HG03108 (cell line): ENCODE measurements around the gene MARCOL.

Source experiments
- ATAC-seq: cut with Tn5 transposase; IDR thresholded peaks from one replicate; pipeline ENCODE4 v1.9.1; 2021; ENCODE audit warnings: moderate library complexity; ENCODE audit not compliant: unreplicated experiment

The MARCOL gene, protein sequence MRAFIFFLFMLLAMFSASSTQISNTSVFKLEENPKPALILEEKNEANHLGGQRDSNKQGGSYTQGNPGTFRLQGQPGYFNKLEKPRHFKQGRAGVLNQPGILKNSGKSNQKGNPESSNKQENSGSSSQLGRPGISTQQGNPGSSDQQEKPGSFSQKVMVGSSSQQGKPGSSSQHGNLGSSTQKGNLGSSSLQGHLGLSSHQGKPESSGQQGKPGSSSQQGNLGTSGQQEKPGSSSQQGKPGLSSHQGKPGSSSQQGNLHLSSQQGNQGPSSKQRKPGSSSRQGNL

DNA sequence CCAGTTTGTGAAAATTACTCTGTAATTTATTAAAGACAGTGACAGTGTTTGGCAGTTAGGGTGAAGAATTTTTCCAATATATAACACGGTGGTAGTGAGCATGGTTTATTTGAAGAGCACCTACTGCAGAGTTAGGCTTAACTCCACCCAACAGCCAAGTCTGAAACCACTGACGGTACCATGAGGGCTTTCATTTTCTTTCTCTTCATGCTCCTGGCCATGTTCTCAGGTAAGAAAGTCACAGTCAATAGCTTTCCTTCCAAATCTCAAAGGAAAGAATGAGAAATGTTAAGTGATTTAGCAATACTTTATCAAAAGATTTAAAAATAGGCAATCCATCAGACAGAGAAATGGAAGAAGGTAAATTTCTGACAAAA lies at the start of gene MARCOL:
Gene MARCOL, plus strand, starts transcription at position 108 of the 377 bp plus-strand sequence. Its CDS starts 73 bp downstream, at position 181.
- no peak for ATAC-seq

DNA sequence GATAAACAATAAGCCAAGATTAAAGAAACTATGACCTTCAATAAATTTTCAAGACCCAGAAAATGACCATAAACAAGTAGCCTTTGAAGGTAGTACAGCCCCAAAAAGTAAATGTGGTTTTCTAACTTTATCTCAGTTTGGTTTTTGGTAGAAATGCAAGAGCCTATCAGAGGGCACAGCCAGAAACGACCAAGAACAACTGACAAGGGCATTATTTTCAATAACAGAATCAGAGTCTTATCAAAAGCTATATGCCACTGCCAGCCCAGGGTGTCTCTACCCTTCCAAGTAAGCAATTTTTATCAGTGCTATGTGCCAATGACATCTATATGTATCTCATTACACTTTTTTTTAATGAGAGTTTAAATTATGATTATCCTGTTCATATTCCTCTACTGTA lies 47.3 kb upstream of the MARCOL start:
- ATAC-seq: no peak

DNA sequence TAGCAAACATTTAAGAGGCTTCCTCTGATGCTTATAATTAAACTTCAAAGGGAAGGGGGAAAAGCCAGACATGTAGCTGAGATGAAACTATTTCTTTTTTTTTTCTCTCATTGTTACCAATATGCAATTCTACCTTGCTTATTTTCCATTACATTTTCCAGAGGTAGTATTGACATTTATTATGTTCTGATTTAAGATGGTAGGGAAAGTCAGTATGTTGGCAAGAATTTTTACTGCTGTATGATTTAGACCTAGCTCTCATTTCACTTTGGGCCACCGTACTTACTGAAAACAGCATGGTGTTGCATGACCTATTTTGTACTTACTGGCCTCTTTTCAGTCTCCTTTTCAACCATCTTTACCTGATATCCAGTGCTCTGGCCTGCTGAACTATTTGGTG lies 45.1 kb upstream of the MARCOL start:
- no peak for ATAC-seq

DNA sequence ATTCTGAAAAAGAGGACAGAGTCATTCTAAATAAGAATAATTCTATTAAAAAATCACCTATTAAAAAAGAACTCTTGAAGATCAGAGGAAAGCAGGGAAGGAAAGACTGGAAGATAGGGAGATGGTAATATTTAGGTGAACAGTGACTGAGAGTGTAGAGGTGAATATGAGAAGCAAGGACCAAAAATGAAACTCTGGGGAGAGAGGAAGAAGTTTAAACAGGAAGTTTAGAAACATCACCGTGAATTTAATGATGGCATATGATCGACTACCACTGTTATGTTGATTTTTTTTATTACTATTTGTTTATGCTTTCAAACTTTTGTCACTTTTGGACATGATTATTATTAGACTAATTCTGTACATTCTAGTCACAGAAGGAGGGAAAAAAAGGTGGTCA lies 37.2 kb upstream of the MARCOL start:
- ATAC-seq: no peak

DNA sequence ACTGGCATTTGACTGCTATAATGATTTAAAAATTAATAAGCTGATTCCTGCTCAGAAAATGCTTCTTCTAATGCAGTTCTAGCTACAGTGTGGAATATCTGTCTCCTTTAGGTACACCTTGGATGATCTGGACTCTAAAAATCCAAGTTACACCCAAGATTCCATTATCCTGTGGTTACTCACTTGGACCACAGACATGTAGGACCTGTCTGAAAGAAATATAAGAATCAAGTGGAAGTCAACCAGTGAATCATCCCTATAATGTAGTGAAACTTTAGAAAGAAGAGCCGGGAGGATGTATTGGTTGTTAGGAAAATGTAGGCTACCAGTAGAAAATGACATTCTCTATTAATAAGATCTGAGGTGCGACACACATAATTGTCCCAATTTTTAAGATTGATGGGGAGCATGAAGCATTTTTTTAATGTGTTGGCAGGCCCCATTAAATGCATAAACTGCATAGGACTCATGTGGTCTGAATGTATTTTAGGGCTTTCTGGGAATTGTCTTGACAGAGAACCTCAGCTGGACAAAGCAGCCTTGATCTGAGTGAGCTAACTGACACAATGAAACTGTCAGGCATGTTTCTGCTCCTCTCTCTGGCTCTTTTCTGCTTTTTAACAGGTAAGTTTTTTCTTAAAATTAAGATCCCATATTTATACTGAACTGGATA lies 35.7 kb upstream of the MARCOL start, which contains the start of gene SPINK6:
Gene SPINK6, plus strand, starts transcription at position 512 of the 673 bp plus-strand sequence. Its CDS starts 55 bp downstream, at position 567.
- ATAC-seq: no peak

DNA sequence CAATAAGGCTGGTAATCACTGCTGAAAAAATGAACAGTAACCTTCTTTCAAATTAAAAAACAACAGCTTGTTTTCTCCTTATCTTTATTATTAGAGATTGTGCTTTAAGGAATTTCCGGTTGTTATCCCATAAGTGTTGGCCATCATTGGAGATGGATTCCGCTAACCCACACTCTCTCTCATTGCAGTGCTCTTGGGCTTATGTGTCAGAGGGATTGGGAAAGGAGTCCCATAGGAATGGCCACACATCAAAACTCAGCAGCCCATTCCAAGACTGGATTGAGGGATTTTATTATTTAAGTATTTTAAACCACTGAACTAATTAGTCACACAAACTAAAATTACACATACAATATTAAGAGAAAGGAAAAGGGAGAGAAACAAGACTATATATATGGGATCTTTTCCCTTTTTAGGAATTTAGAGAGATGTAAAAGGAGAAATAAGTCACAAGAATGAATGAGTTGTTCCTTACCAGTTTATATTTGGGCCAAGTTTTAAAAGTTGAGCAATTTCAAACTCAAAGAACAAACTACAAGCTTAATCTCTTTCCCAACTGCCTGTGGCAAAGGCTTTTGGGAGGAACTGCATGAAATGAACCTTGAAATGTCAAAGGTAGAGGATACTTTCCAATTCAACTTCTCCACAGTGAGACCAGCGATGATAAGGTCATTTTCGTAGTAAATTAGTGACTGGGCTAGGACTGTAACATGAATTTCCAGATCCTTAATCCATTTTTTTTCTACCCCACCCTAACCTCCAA lies 33.1 kb upstream of the MARCOL start:
- ATAC-seq: no peak

DNA sequence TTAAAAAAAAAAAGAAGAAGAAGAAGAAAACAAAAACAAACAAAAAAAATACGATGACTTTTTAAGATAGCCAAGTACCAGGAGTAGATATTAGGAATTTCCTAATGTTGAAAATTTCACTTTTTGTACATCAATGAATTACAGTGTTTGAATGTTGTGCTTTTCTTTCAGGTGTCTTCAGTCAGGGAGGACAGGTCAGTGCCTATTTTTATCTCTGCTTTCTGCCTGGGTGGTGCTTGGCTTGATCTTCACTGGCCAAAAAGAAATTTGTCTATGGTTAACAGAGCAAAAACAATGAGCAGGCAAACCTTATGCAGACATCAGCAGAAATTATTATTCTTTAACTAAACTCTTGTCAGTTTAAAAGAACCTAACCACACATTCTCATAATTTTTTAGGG lies 32.5 kb upstream of the MARCOL start:
- no peak for ATAC-seq

DNA sequence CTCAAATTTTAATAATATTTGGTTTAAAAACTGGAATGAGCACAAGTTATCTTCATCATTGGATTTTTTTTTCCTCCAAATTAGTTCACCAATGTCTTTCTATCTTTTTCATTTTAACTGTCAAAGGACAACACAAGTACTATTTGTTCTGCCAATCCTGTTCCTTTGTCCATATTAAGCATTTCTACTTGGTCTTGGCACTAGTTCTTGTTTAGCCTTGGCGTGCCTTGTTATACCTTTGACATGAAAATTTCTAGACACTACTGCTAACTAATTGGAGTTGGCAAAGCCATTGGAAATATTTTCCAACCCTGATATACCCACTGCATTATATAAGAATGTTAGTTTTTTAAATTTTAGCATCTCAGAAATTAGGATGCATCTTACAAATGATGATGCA lies 31.7 kb upstream of the MARCOL start:
- no peak for ATAC-seq

DNA sequence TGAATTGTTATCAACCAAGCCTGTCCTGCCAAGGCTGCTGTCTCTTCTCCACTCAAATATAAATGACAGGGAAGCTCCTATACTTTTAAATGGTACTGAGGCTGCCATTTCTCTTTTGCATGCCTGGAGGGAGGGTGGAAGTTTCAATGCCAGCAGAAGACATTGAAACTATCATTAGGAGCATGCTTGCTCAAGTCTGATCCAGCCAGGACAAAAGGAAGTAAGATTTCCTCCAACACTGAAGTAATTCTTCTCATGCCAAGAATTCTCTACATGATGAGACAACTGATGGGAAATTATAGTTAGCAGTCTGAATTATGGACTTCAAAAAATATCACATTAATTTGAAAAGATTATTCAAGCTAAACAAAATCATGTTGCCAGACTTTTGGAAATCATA lies 30.1 kb upstream of the MARCOL start:
- ATAC-seq: no peak

DNA sequence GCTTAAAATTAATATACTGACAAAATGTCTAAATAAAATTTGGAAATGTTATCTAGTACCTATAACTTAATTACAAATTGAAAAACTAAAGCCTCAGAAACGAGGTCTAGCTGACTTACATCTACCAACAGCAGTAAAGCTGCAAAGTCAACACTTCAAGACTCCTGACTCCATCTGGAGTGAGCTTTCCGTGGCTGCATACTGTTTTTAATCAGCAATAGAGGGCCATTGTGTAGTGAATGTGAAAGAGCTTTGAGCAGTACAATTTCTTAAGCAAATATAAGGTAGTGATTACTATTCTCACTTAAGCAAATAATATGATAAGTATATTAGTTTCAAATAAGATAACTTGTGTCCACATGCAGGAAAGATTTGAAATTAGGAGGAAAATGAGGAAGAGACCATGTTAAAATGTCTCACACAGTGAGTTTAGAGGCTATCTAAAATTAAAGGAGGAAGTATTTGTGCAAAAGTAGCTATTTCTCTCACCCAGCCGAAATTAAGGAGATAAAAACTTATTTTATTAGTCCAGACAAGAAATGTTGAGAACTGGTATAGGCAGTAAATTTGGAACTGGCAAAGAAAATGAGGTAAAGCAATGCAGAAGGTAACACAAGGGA lies 29.1 kb upstream of the MARCOL start:
- no peak for ATAC-seq

DNA sequence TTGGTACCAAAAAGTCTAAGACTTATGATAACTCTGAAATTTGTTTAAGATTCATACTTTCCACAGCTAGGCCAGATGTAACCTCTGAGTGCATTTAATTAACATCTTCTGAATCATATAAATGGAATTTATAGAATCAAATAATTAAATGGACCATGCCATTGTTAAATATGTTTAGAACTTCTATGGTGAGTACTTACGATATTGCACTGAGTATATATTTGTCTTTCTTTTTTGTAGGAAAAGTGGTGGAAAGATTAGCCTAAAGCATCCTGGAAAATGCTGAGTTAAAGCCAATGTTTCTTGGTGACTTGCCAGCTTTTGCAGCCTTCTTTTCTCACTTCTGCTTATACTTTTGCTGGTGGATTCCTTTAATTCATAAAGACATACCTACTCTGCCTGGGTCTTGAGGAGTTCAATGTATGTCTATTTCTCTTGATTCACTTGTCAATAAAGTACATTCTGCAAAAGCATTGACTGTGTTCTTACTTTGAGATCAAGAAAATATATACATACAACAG lies 23.6 kb upstream of the MARCOL start:
- no peak for ATAC-seq

DNA sequence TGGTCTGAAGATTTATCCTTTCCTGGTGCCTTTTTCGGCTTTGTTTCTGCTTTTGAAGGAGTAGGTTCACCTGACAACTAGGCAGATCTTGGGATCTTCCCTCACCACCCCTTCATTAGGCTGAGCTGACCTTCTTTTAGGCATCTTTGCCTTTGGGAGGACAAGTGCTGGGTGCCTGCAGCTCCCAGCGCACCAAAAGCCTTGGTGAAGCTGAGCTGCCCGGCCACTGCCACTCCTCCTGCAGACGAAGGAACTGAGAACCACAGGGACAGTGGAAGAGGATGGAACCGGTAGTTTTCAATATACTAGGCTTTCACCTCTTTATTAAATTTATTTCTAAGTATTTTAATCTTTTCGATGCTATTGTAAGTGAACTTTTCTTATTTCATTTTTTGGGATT lies 16.8 kb upstream of the MARCOL start:
- ATAC-seq: no peak

DNA sequence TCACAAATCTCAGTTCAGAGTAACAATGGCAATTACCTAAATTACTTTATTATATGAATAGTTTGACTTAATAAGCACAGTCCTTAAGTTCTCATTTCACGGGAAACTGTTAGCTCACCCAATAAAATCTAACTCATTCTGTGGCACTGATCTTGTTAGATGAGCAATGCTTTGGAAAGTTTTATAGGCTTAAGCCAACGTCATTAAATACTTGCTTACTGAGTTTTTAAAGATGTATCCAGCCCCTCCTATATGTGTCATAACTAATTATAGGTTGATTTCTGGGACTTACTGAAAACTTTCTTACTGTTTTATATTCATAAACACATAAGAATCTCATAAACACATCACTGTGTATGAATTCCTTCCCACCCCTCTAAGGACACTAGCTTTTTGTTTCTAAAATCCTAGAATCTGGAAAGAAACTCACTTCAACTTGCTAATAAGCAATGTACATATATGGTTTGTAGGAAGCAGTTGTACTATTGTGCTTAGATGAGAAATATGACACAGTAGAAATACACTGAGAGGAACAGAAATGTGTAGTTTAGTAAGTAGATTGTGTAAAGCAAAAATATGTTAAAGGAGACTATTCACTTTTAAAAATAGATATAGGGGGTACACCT lies 14.1 kb upstream of the MARCOL start:
- ATAC-seq: no peak

DNA sequence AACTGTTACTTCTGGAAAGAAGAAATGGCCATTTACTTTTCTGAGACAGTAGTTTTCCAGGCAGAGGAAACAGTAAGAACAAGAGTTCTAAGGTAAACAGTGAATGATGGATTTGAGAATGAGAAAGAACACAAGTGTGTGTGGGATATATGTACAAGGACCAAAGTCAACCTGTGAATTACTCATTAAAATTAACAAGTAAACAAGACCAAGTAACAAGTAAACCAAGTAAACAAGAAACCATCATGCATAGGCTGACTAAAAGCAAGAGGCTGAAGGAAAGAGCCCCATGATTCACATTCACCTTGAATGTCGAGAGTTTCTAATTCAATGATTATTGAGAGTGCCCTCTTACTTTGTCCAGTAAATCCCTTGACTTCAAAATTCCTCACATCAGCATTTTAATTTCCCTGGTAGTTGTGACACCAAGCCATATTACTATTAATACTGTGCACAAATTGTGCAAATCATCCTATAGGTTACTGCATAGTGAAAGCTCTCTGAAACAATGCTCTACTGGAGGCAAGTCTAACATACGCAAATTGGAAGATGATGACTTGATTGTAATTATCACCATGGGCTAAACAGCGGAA lies 9.8 kb upstream of the MARCOL start:
- ATAC-seq: no peak

DNA sequence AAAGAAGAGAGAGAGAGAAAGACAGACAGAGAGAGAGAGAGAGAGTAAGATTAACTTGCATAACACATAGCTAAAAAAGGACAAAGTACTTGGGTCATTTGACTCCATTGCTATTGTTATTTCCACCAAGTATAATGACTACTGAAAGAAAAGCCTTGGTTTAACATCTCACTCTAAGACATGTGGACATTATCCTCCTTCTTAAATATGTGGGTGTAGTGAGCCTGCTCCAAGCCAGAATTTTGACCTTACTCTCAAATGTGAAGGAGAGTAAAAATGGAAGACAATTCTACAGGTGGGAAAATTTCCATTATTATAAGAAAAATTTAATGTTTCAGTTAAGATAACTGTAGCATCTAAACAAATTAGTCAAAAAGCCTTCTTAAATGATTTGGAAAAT lies 8.5 kb upstream of the MARCOL start:
- ATAC-seq: no peak

DNA sequence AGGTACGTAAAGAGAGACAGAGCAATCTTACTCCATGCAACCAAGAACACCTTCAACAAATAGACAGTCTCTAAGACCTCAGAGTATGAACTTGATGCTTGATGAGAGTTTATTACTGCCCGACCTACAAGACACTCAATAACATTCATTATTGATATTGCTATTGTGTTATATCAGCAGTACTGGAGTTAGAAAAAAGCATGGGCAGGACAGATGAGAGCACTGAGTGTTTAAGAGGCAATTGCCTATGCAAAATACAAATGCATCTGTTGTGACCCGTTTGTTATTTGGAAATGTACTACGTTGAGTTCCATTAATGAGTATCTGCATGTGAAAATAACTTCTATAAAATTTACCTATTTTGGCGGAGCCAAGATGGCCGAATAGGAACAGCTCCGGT lies 8.1 kb upstream of the MARCOL start:
- no peak for ATAC-seq

DNA sequence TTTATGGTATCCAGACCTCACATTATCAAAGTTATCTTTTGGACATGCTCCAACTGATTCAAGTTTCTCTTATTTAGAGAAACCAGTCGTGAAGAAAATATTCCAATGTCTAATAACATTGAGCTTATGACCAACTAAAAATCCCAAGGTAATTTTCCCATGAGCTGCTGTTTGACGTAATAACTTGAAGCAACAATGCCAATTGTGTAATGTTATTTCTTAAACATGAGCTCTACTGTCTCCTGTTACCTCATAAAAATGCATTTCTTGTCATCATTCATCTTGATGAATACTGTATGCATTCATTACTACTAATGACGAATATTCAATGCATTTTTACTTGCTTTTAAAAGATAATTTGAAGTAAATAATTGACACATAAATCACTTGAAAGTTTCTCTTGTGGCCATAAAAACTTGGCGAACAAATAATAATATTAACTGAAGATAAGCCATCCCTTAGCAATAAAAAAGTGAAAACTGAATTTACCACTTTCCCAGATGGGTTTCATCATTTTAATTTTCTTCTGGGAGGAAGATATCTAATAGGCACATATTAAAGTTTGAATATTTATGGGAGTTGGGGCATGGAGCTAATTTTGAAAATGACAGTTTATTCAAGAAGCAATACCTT lies 424 bp upstream of the MARCOL start:
- ATAC-seq: no peak

DNA sequence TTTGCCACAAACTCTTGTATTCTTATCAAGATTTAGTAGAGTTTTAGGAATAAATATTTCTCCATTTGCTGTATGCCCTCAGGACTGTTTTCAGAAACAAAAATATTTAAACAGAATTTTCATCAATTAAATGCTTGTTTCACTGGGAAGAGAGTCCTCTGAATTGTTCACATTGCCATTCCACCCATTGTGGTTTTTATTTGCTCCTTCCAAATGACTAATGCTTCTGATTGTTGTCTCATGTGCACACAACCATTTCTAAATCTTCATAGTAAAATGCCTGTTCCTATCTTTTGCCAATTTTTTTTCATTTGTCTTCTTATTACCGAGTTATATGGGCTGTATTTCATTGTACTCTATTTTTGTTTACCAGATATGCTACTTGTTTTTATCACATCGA lies 10.6 kb downstream of the MARCOL start:
- ATAC-seq: no peak

DNA sequence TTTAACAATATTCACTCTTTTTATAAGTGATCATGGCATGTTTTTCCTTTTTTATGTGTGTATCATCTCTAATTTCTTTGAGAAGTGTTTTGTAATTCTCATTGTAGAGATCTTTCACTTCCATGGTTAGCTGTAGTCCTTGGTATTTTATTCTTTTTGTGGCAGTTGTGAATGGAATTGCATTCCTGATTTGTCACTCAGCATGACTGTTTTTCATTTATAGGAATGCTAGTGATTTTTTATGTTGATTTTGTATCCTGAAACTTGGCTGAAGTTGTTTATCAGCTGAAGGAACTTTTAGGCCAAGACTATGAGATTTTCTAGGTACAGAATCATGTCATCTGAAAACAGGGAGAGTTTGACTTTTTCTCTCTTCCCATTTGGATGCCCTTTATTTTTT lies 17.1 kb downstream of the MARCOL start:
- no peak for ATAC-seq

DNA sequence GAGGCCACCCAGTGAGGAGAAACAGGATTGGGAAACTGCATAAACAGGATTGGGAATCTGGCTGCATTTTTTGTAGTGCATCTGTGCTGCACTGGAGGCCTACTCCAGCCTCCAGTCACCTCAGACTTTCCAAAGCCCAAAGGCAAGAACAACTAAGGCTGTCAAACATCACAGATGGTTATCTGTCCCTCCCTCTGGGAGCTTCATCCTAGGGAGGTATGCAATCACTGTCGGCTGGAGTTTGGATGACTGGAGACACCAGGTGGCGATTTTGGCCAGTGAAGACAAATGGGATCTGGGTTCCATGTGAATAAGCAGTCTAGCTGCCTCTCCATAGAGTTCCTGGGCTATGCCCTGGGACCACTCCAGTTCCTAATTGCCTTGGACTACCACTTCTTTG lies 21.0 kb downstream of the MARCOL start:
- no peak for ATAC-seq
